Muscle layer of colon (tissue), 2 donors: Measurements from ENCODE around the gene FBXO41.

Experiments
- H3K27ac ChIP-seq: one replicate; pipeline ENCODE4 v1.7.0; 2013; ENCODE audit warnings: low read depth, mild to moderate bottlenecking, low read length, moderate library complexity
- H3K27me3 ChIP-seq, 2 donors: one replicate each; pipeline ENCODE4 v1.7.0; 2013; ENCODE audit warnings: low read length in 2 of 2, mild to moderate bottlenecking in 2 of 2; ENCODE audit not compliant: insufficient read depth in 2 of 2, control insufficient read depth in 1 of 2
- H3K36me3 ChIP-seq: one replicate; pipeline ENCODE4 v1.7.0; 2013; ENCODE audit warnings: mild to moderate bottlenecking, low read length; ENCODE audit not compliant: insufficient read depth
- H3K4me1 ChIP-seq: one replicate; pipeline ENCODE4 v1.7.0; 2013; ENCODE audit warnings: mild to moderate bottlenecking, low read length; ENCODE audit not compliant: insufficient read depth
- H3K4me3 ChIP-seq, 2 donors: one replicate each; pipeline ENCODE4 v1.7.0; 2013; ENCODE audit warnings: low read length in 2 of 2, low read depth in 1 of 2, mild to moderate bottlenecking in 1 of 2, moderate library complexity in 1 of 2
- H3K9ac ChIP-seq: one replicate; pipeline ENCODE4 v1.7.0; 2013; ENCODE audit warnings: low read length
- H3K9me3 ChIP-seq: one replicate; pipeline ENCODE4 v1.7.0; 2013; ENCODE audit warnings: mild to moderate bottlenecking, low read length
- donor health status: abdominal sarcoma.
- donor health status: Adenocarcinoma of cecum.

FBXO41 gene

GRCh38 chr2:73286134-73286655, 1.9 kb upstream of the FBXO41 start:
- Histone ChIP-seq H3K9ac (no peak overlapping the region), H3K4me1 (peaks cover 7% of the 10 kb centered on the region), H3K27ac (no peak overlapping the region), H3K27me3 (peaks cover 8 to 42% of the 10 kb centered on the region in 2 donors), H3K36me3 (no peaks in the 10 kb centered on the region), H3K4me3 (no peak overlapping the region), H3K9me3 (no peaks in the 10 kb centered on the region)

- Histone ChIP-seq H3K9ac (no peak overlapping the region), H3K27ac (no peak overlapping the region), H3K27me3 (peaks cover under 1 to 34% of the 10 kb centered on the region in 2 donors), H3K4me1 (peaks cover 7% of the 10 kb centered on the region), H3K36me3 (no peaks in the 10 kb centered on the region), H3K4me3 (peak overlapping the region; percentile 54 to 61), H3K9me3 (no peaks in the 10 kb centered on the region)
These were observed 971 bp upstream of the FBXO41 start for GRCh38 chr2:73285159-73285739.

- peaks cover 0 to 22% of the 10 kb centered on the region in 2 donors for H3K27me3 ChIP-seq
- H3K9ac ChIP-seq = no peak overlapping the region
- no peaks in the 10 kb centered on the region for H3K9me3 ChIP-seq
- peaks cover 7% of the 10 kb centered on the region for H3K4me1 ChIP-seq
- H3K27ac ChIP-seq = no peak overlapping the region
- H3K4me3 ChIP-seq = peak overlapping the region; percentile 54 to 61
- no peaks in the 10 kb centered on the region for H3K36me3 ChIP-seq
These were observed 558 bp downstream of the FBXO41 start for GRCh38 chr2:73283545-73284295.

GRCh38 chr2:73282924-73283544, 1.2 kb downstream of the FBXO41 start:
- Histone ChIP-seq H3K36me3 (no peaks in the 10 kb centered on the region), H3K27me3 (peaks cover 0 to 22% of the 10 kb centered on the region in 2 donors), H3K4me3 (no peak overlapping the region), H3K9ac (no peak overlapping the region), H3K9me3 (no peaks in the 10 kb centered on the region), H3K27ac (no peak overlapping the region), H3K4me1 (peaks cover 7% of the 10 kb centered on the region)

GRCh38 chr2:73281244-73281643, 3.0 kb downstream of the FBXO41 start:
- no peaks in the 10 kb centered on the region for H3K36me3 ChIP-seq

GRCh38 chr2:73279852-73280251, 4.4 kb downstream of the FBXO41 start:
- H3K36me3 ChIP-seq = no peaks in the 10 kb centered on the region
- H3K27me3 ChIP-seq = peaks cover 0 to 2% of the 10 kb centered on the region in 2 donors
- no peak overlapping the region for H3K27ac ChIP-seq
- H3K9ac ChIP-seq = no peak overlapping the region
- H3K4me3 ChIP-seq = no peak overlapping the region
- peaks cover 2% of the 10 kb centered on the region for H3K4me1 ChIP-seq
- H3K9me3 ChIP-seq = no peaks in the 10 kb centered on the region

More at GRCh38 chr2:73281244-73281643, 3.0 kb downstream of the FBXO41 start:
- Histone ChIP-seq H3K4me1 (peaks cover 7% of the 10 kb centered on the region), H3K9ac (no peak overlapping the region), H3K9me3 (no peaks in the 10 kb centered on the region), H3K27me3 (peaks cover 0 to 15% of the 10 kb centered on the region in 2 donors), H3K27ac (no peak overlapping the region), H3K4me3 (no peak overlapping the region)

GRCh38 chr2:73272270-73272669, 12.0 kb downstream of the FBXO41 start:
- Histone ChIP-seq H3K9me3 (no peaks in the 10 kb centered on the region), H3K4me3 (no peak overlapping the region), H3K27me3 (peaks cover 0 to 12% of the 10 kb centered on the region in 2 donors), H3K9ac (no peak overlapping the region), H3K36me3 (no peaks in the 10 kb centered on the region), H3K4me1 (no peaks in the 10 kb centered on the region), H3K27ac (no peak overlapping the region)

GRCh38 chr2:73269686-73270465, 14.4 kb downstream of the FBXO41 start:
- H3K27me3 ChIP-seq = peaks cover 0 to 17% of the 10 kb centered on the region in 2 donors
- H3K27ac ChIP-seq = no peak overlapping the region
- H3K4me3 ChIP-seq = no peak overlapping the region
- no peaks in the 10 kb centered on the region for H3K9me3 ChIP-seq
- no peaks in the 10 kb centered on the region for H3K36me3 ChIP-seq
- H3K9ac ChIP-seq = no peak overlapping the region
- no peaks in the 10 kb centered on the region for H3K4me1 ChIP-seq

GRCh38 chr2:73268830-73269685, 15.2 kb downstream of the FBXO41 start:
- Histone ChIP-seq H3K9me3 (no peaks in the 10 kb centered on the region), H3K9ac (no peak overlapping the region), H3K4me3 (no peak overlapping the region), H3K4me1 (no peaks in the 10 kb centered on the region), H3K27ac (no peak overlapping the region), H3K27me3 (peaks cover 0 to 17% of the 10 kb centered on the region in 2 donors), H3K36me3 (no peaks in the 10 kb centered on the region)

- H3K4me1 ChIP-seq = no peaks in the 10 kb centered on the region
- H3K9ac ChIP-seq = no peak overlapping the region
- H3K27ac ChIP-seq = no peak overlapping the region
- peaks cover 0 to 17% of the 10 kb centered on the region in 2 donors for H3K27me3 ChIP-seq
- H3K4me3 ChIP-seq = no peak overlapping the region
- no peaks in the 10 kb centered on the region for H3K9me3 ChIP-seq
- H3K36me3 ChIP-seq = no peaks in the 10 kb centered on the region
These were observed 15.9 kb downstream of the FBXO41 start for GRCh38 chr2:73268366-73268829.
